Mucosa of rectum (tissue), 2 donors: Measurements from ENCODE around the gene PRTN3.
"Not testable (repeated sequence)": the region's sequence is repeated elsewhere in the genome, so short reads cannot be mapped to it uniquely, and the experiment has no call there.

Experiments
- H3K27ac ChIP-seq, 2 donors: one replicate each; pipeline ENCODE4 v1.7.0; 2013; ENCODE audit warnings: inconsistent platforms in 2 of 2, low read depth in 2 of 2, low read length in 2 of 2
- H3K27me3 ChIP-seq, 2 donors: one replicate each; pipeline ENCODE4 v1.7.0; 2013; ENCODE audit warnings: low read length in 2 of 2; ENCODE audit not compliant: control insufficient read depth in 2 of 2, insufficient read depth in 2 of 2
- H3K36me3 ChIP-seq, 2 donors: one replicate each; pipeline ENCODE4 v1.7.0; 2013; ENCODE audit warnings: low read length in 2 of 2; ENCODE audit not compliant: control insufficient read depth in 2 of 2, insufficient read depth in 2 of 2
- H3K4me1 ChIP-seq, 2 donors: one replicate each; pipeline ENCODE4 v1.7.0; 2013; ENCODE audit warnings: low read length in 2 of 2, mild to moderate bottlenecking in 1 of 2; ENCODE audit not compliant: control insufficient read depth in 2 of 2, insufficient read depth in 2 of 2
- H3K4me3 ChIP-seq, 2 donors: one replicate each; pipeline ENCODE4 v1.7.0; 2013; ENCODE audit warnings: low read length in 2 of 2
- H3K9ac ChIP-seq, 2 donors: one replicate each; pipeline ENCODE4 v1.7.0; 2013; ENCODE audit warnings: low read length in 2 of 2, low read depth in 1 of 2, mild to moderate bottlenecking in 1 of 2
- H3K9me3 ChIP-seq, 2 donors: one replicate each; pipeline ENCODE4 v1.7.0; 2013; ENCODE audit warnings: low read length in 2 of 2; ENCODE audit not compliant: control insufficient read depth in 2 of 2
- donor health status: healthy.
- donor health status: Normal muscosa, but diverticular disease.

PRTN3 gene

GRCh38 chr19:848386-848921 lies 7.7 kb downstream of the PRTN3 start:
- no peaks in the 10 kb centered on the region for H3K9me3 ChIP-seq
- no peak overlapping the region for H3K9ac ChIP-seq
- peaks cover 3 to 8% of the 10 kb centered on the region in 2 donors for H3K4me1 ChIP-seq
- peaks cover 18 to 35% of the 10 kb centered on the region in 2 donors for H3K27me3 ChIP-seq
- no peak overlapping the region for H3K4me3 ChIP-seq
- H3K36me3 ChIP-seq: no peaks in the 10 kb centered on the region
- H3K27ac ChIP-seq: no peak overlapping the region

DNA sequence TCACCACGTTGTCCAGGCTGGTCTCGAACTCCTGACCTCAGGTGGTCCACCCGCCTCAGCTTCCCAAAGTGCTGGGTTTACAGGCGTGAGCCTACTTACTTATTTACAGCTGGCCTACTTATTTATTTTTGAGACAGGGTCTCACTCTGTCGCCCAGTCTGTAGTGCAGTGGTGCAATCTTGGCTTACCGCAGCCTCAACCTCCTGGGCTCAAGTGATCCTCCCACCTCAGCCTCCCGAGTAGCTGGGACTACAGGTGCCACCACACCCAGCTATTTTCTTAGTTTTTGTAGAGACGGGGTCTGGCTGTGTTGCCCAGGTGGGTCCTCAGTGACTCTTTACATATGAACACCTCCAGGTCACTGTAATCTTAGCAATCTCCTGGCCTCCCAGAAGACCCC lies 8.4 kb downstream of the PRTN3 start:
- not testable (repeated sequence) for H3K9me3 ChIP-seq, H3K4me1 ChIP-seq, H3K27ac ChIP-seq, H3K36me3 ChIP-seq, H3K4me3 ChIP-seq, H3K9ac ChIP-seq
- peaks cover 15 to 31% of the 10 kb centered on the region in 2 donors for H3K27me3 ChIP-seq

DNA sequence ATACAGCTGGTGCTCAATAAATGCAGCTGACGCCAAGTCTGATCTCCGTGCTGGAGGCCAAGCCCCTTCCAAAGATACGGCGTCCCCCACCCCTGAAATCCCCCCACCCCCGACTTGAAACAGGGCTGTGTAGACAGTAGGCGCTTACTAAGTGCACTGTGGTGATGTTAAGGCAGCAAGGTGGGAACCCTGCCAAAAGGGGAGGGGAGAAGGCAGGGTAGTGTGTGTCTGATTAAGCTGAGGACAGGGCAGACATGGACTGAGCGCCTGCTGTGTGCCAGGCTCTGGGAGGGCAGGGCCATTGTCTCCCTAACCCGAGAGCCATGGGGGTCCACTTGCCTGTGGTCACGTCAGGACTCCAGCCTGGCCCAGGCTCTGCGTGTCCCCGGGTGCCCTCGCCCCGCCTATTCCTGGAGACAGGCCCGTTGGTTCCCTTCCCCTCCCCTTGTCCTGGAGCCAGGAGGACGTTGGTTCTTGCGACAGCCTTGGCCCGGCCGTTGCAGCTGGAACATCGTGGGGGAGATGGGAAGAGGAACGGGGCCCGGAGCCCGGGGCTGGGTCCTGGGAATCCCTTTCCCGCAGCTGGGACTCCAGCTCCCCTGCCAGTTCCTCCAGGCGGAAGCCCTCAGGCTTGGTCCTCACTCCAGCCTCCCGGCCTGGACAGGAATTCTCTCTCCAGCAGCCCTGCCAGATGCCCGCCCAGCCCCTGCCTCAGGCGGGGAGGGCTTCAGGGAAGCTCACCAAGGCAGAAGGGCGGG lies 9.6 kb downstream of the PRTN3 start:
- H3K36me3 ChIP-seq: no peaks in the 10 kb centered on the region
- H3K4me1 ChIP-seq: peaks cover 0 to 5% of the 10 kb centered on the region in 2 donors
- H3K4me3 ChIP-seq: no peak overlapping the region
- H3K27ac ChIP-seq: peak overlapping the region; percentile 68 to 78
- H3K27me3 ChIP-seq: peaks cover 15 to 27% of the 10 kb centered on the region in 2 donors
- no peak overlapping the region for H3K9ac ChIP-seq
- H3K9me3 ChIP-seq: no peaks in the 10 kb centered on the region

DNA sequence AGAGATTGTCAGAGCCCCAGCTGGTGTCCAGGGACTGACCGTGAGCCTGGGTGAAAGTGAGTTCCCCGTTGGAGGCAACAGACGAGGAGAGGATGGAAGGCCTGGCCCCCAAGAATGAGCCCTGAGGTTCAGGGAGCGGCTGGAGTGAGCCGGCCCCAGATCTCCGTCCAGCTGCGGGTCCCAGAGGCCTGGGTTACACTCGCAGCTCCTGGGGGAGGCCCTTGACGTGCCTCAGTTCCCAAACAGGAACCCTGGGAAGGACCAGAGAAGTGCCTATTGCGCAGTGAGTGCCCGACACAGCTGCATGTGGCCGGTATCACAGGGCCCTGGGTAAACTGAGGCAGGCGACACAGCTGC lies 10.2 kb downstream of the PRTN3 start:
- Histone ChIP-seq H3K9ac (no peak overlapping the region), H3K27me3 (peaks cover 11 to 26% of the 10 kb centered on the region in 2 donors), H3K36me3 (no peaks in the 10 kb centered on the region), H3K4me3 (no peak overlapping the region), H3K9me3 (no peaks in the 10 kb centered on the region), H3K27ac (peak overlapping the region; percentile 68 to 78), H3K4me1 (peaks cover 0 to 5% of the 10 kb centered on the region in 2 donors)

GRCh38 chr19:852136-853013 lies 11.6 kb downstream of the PRTN3 start, which contains the start of gene ELANE:
ELANE (plus strand) TSS chr19:852303; CDS start chr19:852329, 26 bp downstream.
- H3K9ac ChIP-seq: no peak within 1 kb of the TSS
- peaks cover 0 to 5% of the 10 kb centered on the region in 2 donors for H3K4me1 ChIP-seq
- no peak within 1 kb of the TSS for H3K4me3 ChIP-seq
- peak within 1 kb of the TSS; percentile 68 to 78 for H3K27ac ChIP-seq
- no peaks in the 10 kb centered on the region for H3K9me3 ChIP-seq
- H3K36me3 ChIP-seq: no peaks in the 10 kb centered on the region
- H3K27me3 ChIP-seq: peaks cover 5 to 16% of the 10 kb centered on the region in 2 donors

DNA sequence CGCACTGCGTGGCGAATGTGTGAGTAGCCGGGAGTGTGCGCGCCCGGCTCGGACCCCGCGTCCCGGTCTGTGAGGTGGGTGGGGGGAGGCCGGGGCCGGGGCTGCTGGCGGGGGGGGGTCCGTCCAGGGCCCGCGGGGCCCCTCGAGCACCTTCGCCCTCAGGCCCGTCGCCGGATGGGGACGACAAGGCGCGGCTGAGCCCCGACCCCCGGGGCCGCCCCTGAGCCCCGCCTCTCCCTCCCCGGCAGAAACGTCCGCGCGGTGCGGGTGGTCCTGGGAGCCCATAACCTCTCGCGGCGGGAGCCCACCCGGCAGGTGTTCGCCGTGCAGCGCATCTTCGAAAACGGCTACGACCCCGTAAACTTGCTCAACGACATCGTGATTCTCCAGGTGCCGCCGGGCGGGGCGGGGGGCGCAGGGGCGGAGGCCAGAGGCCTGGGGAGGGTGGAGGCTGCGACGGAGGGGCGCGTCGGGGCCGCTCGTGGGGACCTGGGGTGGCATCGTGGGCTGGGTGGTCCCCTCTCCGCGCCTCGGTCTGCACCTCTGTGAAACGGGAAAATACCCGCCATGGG lies 12.3 kb downstream of the PRTN3 start:
- no peaks in the 10 kb centered on the region for H3K36me3 ChIP-seq
- H3K27ac ChIP-seq: no peak overlapping the region
- H3K4me3 ChIP-seq: no peak overlapping the region
- H3K4me1 ChIP-seq: peaks cover 0 to 5% of the 10 kb centered on the region in 2 donors
- H3K9me3 ChIP-seq: no peaks in the 10 kb centered on the region
- H3K9ac ChIP-seq: no peak overlapping the region
- peaks cover 4 to 9% of the 10 kb centered on the region in 2 donors for H3K27me3 ChIP-seq

- not testable (repeated sequence) for H3K36me3 ChIP-seq, H3K9ac ChIP-seq, H3K27me3 ChIP-seq, H3K9me3 ChIP-seq, H3K4me1 ChIP-seq, H3K27ac ChIP-seq, H3K4me3 ChIP-seq
Observed at GRCh38 chr19:853614-854220, 12.9 kb downstream of the PRTN3 start.

DNA sequence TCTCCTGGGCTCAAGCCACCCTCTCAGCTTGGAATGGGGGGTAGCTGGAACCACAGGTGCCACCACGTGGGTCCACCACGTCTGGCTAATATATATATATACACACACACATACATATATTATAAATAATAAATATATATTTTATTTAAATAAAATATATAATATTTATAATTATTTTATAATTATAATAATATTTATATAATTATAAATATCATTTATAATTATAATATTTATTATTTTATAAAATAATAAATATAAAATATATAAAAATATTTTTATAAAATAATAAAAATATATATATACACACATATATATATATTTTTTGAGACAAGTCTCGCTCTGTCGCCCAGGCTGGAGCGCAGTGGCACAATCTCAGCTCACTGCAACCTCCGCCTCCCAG lies 13.8 kb downstream of the PRTN3 start:
- peaks cover under 1 to 9% of the 10 kb centered on the region in 2 donors for H3K4me1 ChIP-seq
- H3K27ac ChIP-seq: no peak overlapping the region
- H3K4me3 ChIP-seq: no peak overlapping the region
- H3K27me3 ChIP-seq: peaks cover 0 to 5% of the 10 kb centered on the region in 2 donors
- H3K9me3 ChIP-seq: no peaks in the 10 kb centered on the region
- H3K9ac ChIP-seq: no peak overlapping the region
- H3K36me3 ChIP-seq: no peaks in the 10 kb centered on the region

DNA sequence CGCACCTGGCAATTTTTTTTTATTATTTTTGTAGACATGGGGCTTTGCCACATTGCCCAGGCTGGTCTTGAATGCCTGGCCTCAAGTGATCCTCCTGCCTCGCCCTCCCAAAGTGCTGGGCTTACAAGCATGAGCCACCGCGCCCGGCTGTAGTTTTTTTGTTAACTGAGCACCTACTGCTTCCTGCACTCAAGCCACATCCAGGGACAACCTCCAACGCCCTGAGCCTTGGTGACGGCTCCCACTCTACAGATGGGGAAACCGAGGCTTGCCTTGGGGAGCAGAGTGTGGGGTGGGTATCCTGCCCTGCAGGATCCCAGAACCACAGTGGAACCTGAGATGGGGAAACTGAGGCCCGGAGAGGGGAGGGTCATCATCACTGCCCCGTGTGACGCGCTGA lies 14.3 kb downstream of the PRTN3 start:
- H3K27me3 ChIP-seq: peaks cover 0 to 2% of the 10 kb centered on the region in 2 donors
- H3K4me3 ChIP-seq: no peak overlapping the region
- no peaks in the 10 kb centered on the region for H3K9me3 ChIP-seq
- H3K27ac ChIP-seq: no peak overlapping the region
- H3K9ac ChIP-seq: no peak overlapping the region
- H3K4me1 ChIP-seq: peaks cover 3 to 9% of the 10 kb centered on the region in 2 donors
- no peaks in the 10 kb centered on the region for H3K36me3 ChIP-seq
